WI38 (cell line): ENCODE results near the gene TNFRSF13B.

Experiments used
- H3K4me3 ChIP-seq: 2 replicates; pipeline ENCODE4 v1.5.1; 2011; ENCODE audit warnings: low read depth, mild to moderate bottlenecking, control low read depth, low read length
- CTCF ChIP-seq: IDR thresholded peaks from 2 replicates; pipeline ENCODE4 v1.5.1; 2012; ENCODE audit warnings: low read depth, mild to moderate bottlenecking, control low read depth, low read length

The TNFRSF13B gene

GRCh38 chr17:16931318-16932060 is 40.4 kb downstream of the TNFRSF13B start:
- H3K4me3 ChIP-seq = no peak overlapping the region
- no peak for TF ChIP-seq CTCF

- TF ChIP-seq CTCF = no peak
- H3K4me3 ChIP-seq = no peak overlapping the region
Observed at GRCh38 chr17:16930571-16931317, 41.2 kb downstream of the TNFRSF13B start.

GRCh38 chr17:16929757-16930520 is 42.0 kb downstream of the TNFRSF13B start:
- no peak for TF ChIP-seq CTCF
- no peak overlapping the region for H3K4me3 ChIP-seq

- no peak for TF ChIP-seq CTCF
- no peak overlapping the region for H3K4me3 ChIP-seq
Observed at GRCh38 chr17:16929035-16929680, 42.8 kb downstream of the TNFRSF13B start.

GRCh38 chr17:16928406-16929034 is 43.4 kb downstream of the TNFRSF13B start:
- TF ChIP-seq CTCF = no peak
- H3K4me3 ChIP-seq = no peak overlapping the region

GRCh38 chr17:16927641-16928321 is 44.1 kb downstream of the TNFRSF13B start:
- H3K4me3 ChIP-seq = no peak overlapping the region
- no peak for TF ChIP-seq CTCF
